HepG2 (cell line): Measurements from ENCODE around the gene TSC22D4. TPM values are rescaled to one million over a fixed set of nuclear protein-coding genes. Genes with fewer than 3 reads are reported as not detected.

ENCODE experiments used
- ATF5 ChIP-seq: sonication (generic); formaldehyde crosslinking; IDR thresholded peaks from 2 replicates; pipeline ENCODE4 v1.4.0; 2020; ENCODE audit warnings: mild to moderate bottlenecking, low read depth, missing genetic modification reagents
- HNF4G ChIP-seq, 2 experiments: sonication (generic) in 1 of 2; formaldehyde crosslinking in 1 of 2; IDR thresholded peaks; 2 replicates each; pipeline versions ENCODE4 v1.4.0 to v1.6.1; 2011 to 2020; ENCODE audit warnings: borderline replicate concordance in 2 of 2, low read depth in 2 of 2, mild to moderate bottlenecking in 2 of 2, low read length in 1 of 2, missing genetic modification reagents in 1 of 2, moderate library complexity in 1 of 2
- MTERF4 ChIP-seq: sonication (generic); formaldehyde crosslinking; IDR thresholded peaks from 2 replicates; pipeline ENCODE4 v1.8.0; 2023; ENCODE audit warnings: mild to moderate bottlenecking, missing genetic modification reagents
- MXD4 ChIP-seq: IDR thresholded peaks from 2 replicates; pipeline ENCODE4 v1.6.1; 2016; ENCODE audit warnings: mild to moderate bottlenecking, missing biosample characterization, missing genetic modification reagents
- MXI1 ChIP-seq: IDR thresholded peaks from 3 replicates; pipeline ENCODE4 v1.6.1; 2012; ENCODE audit warnings: low read depth, low read length, inconsistent platforms, borderline replicate concordance
- PATZ1 ChIP-seq: sonication (generic); formaldehyde crosslinking; IDR thresholded peaks from 2 replicates; pipeline ENCODE4 v1.4.0; 2020; ENCODE audit warnings: missing genetic modification reagents
- PCBP1 ChIP-seq: fragments of 200-400 bp; formaldehyde crosslinking; IDR thresholded peaks from 2 replicates; pipeline ENCODE4 v1.6.1; 2017; ENCODE audit warnings: mild to moderate bottlenecking, low read depth, low read length, borderline replicate concordance
- RBM22 ChIP-seq: fragments of 200-400 bp; formaldehyde crosslinking; optimal IDR thresholded peaks from 2 replicates; pipeline ENCODE3; 2017; ENCODE audit warnings: mild to moderate bottlenecking, low read length, moderate library complexity
- REL ChIP-seq: sonication (generic); formaldehyde crosslinking; conservative IDR thresholded peaks from 2 replicates; pipeline ENCODE4 v1.8.0; 2022; ENCODE audit warnings: mild to moderate bottlenecking, missing genetic modification reagents, moderate library complexity
- RFX1 ChIP-seq: fragments of 450-650 bp; IDR thresholded peaks from 2 replicates; pipeline ENCODE4 v1.6.1; 2017
- RFX3 ChIP-seq: IDR thresholded peaks from 2 replicates; pipeline ENCODE4 v1.6.1; 2016; ENCODE audit warnings: missing biosample characterization, missing genetic modification reagents
- RFX5 ChIP-seq: IDR thresholded peaks from 2 replicates; pipeline ENCODE4 v1.6.1; 2011; ENCODE audit warnings: low read depth, low read length, improper control_type of control experiment
- ZBTB2 ChIP-seq: sonication (generic); formaldehyde crosslinking; IDR thresholded peaks from 2 replicates; pipeline ENCODE4 v1.8.0; 2022; ENCODE audit warnings: low read depth, missing genetic modification reagents
- ZBTB26 ChIP-seq: IDR thresholded peaks from 2 replicates; pipeline ENCODE4 v1.6.1; 2016; ENCODE audit warnings: missing compliant biosample characterization, missing genetic modification reagents, borderline replicate concordance
- ZBTB33 ChIP-seq: sonication (generic); formaldehyde crosslinking; IDR thresholded peaks from 2 replicates; pipeline ENCODE4 v1.4.0; 2020; ENCODE audit warnings: missing genetic modification reagents
- ZNF136 ChIP-seq: sonication (generic); formaldehyde crosslinking; IDR thresholded peaks from 2 replicates; pipeline ENCODE4 v1.8.1; 2022; ENCODE audit warnings: low read depth, mild to moderate bottlenecking, moderate library complexity, missing genetic modification reagents
- ZNF343 ChIP-seq: sonication (generic); formaldehyde crosslinking; IDR thresholded peaks from 2 replicates; pipeline ENCODE4 v1.4.0; 2020; ENCODE audit warnings: mild to moderate bottlenecking, missing genetic modification reagents
- ZSCAN25 ChIP-seq: sonication (generic); formaldehyde crosslinking; IDR thresholded peaks from 2 replicates; pipeline ENCODE4 v1.8.0; 2022; ENCODE audit warnings: mild to moderate bottlenecking, missing genetic modification reagents
- polyA plus RNA-seq, 8 experiments: library from polyadenylated mRNA; depleted of rRNA in 3 of 8; stranded (reverse) in 7 of 8; unstranded in 1 of 8; fragments of >200 nt; fragmentation: Illumina TruSeq in 4 of 8; extraction: Trizol in 4 of 8; gene quantifications; 2 replicates each; pipeline versions ENCODE4 v1.2.1 to v1.2.3, GENCODE V29; 2011 to 2016; ENCODE audit warnings: low read depth in 4 of 8, missing spikeins in 1 of 8, mixed read lengths in 1 of 8; ENCODE audit not compliant: insufficient read depth in 1 of 8
- total RNA-seq, 5 experiments: library from RNA; depleted of rRNA; stranded (reverse); fragments of >200 nt; fragmentation: Illumina TruSeq; extraction: Trizol; gene quantifications; 2 replicates each; pipeline ENCODE4 v1.2.3, GENCODE V29; 2016; ENCODE audit warnings: low read depth in 1 of 5

TSC22D4 gene
- total and polyA plus RNA-seq, 2 of the 13 experiments (the other 11 are each of a cell fraction or from before 2014, with no cell fraction given), result 7.7 to 8.7 TPM

- TF ChIP-seq RFX1, result peak; percentile 91
- no peak for TF ChIP-seq ZBTB26 (CRISPR knock-in tag)
- no peak for TF ChIP-seq HNF4G (IDR thresholded peaks at IDR 0.05; ENCODE audit: borderline replicate concordance, low read depth, low read length)
- TF ChIP-seq HNF4G (CRISPR knock-in tag; IDR thresholded peaks at IDR 0.05; ENCODE audit: borderline replicate concordance, low read depth), result no peak
- peak; percentile 83 for TF ChIP-seq RFX5
- TF ChIP-seq ZNF136 (CRISPR knock-in tag), result no peak
- TF ChIP-seq RBM22, result peak; percentile 80
- peak; percentile 86; the same call in 1 of the 2 replicates for TF ChIP-seq ZSCAN25
- TF ChIP-seq MXD4 (CRISPR knock-in tag), result no peak
- peak; percentile 90 for TF ChIP-seq RFX3
- TF ChIP-seq REL (CRISPR knock-in tag), result no peak
- TF ChIP-seq MTERF4, result no peak
- TF ChIP-seq ZNF343, result no peak
- no peak; the same call in 1 of the 2 replicates for TF ChIP-seq PATZ1 (CRISPR knock-in tag)
- no peak for TF ChIP-seq ATF5 (CRISPR knock-in tag)
- 0 out of 2 replicates have a peak, but pooled peaks have one; percentile 9 for TF ChIP-seq PCBP1
- TF ChIP-seq ZBTB33, result no peak
- TF ChIP-seq ZBTB2 (CRISPR knock-in tag), result no peak
- TF ChIP-seq MXI1, result peak; percentile 63; the same call in 1 of the 3 replicates
Observed at GRCh38 chr7:100489824-100490223, 10.8 kb upstream of the TSC22D4 start (continued).
